Endodermal cell (in vitro differentiated cells): ENCODE measurements around the gene VCAN. TPM values are rescaled to one million over a fixed set of nuclear protein-coding genes. Genes with fewer than 3 reads are reported as not detected.

ENCODE experiments used
- DNase-seq: peaks from one replicate; pipeline ENCODE4 v3.0.0-alpha.2; 2017
- H3K27ac ChIP-seq: 2 replicates; pipeline ENCODE4 v1.5.1; 2013; ENCODE audit warnings: mild to moderate bottlenecking, low read depth, low read length, moderate library complexity
- H3K27me3 ChIP-seq: 2 replicates; pipeline ENCODE4 v1.6.1; 2013; ENCODE audit warnings: mild to moderate bottlenecking, low read length, moderate library complexity; ENCODE audit not compliant: insufficient read depth, control insufficient read depth, poor library complexity, severe bottlenecking
- H3K36me3 ChIP-seq: 2 replicates; pipeline ENCODE4 v1.7.0; 2013; ENCODE audit warnings: mild to moderate bottlenecking, low read length, moderate library complexity; ENCODE audit not compliant: control insufficient read depth, insufficient read depth
- H3K4me1 ChIP-seq: one replicate; pipeline ENCODE4 v1.7.0; 2013; ENCODE audit warnings: low read length; ENCODE audit not compliant: control insufficient read depth, insufficient read depth
- H3K4me3 ChIP-seq: 2 replicates; pipeline ENCODE4 v1.5.1; 2013; ENCODE audit warnings: mild to moderate bottlenecking, low read length, moderate library complexity
- H3K9ac ChIP-seq: 2 replicates; pipeline ENCODE4 v1.6.1; 2013; ENCODE audit warnings: mild to moderate bottlenecking, low read length, moderate library complexity; ENCODE audit not compliant: poor library complexity, severe bottlenecking; ENCODE audit errors: extremely low read depth
- H3K9me3 ChIP-seq: 2 replicates; pipeline ENCODE4 v1.6.1; 2013; ENCODE audit warnings: mild to moderate bottlenecking, low read length, moderate library complexity; ENCODE audit not compliant: control insufficient read depth
- H3K27ac Mint-ChIP-seq: 2 replicates; pipeline ENCODE4 v1.8.0; 2020; ENCODE audit warnings: mixed read lengths
- H3K27me3 Mint-ChIP-seq: 2 replicates; pipeline ENCODE4 v1.8.0; 2021; ENCODE audit warnings: mild to moderate bottlenecking, mixed read lengths; ENCODE audit not compliant: insufficient read depth
- H3K36me3 Mint-ChIP-seq: 2 replicates; pipeline ENCODE4 v1.8.0; 2020; ENCODE audit warnings: low read depth, mixed read lengths
- H3K4me1 Mint-ChIP-seq: 2 replicates; pipeline ENCODE4 v1.8.0; 2020; ENCODE audit warnings: mixed read lengths
- H3K4me3 Mint-ChIP-seq: 2 replicates; pipeline ENCODE4 v1.8.0; 2020; ENCODE audit warnings: mild to moderate bottlenecking, moderate library complexity, mixed read lengths
- H3K9me3 Mint-ChIP-seq: 2 replicates; pipeline ENCODE4 v1.8.0; 2020; ENCODE audit warnings: mild to moderate bottlenecking, mixed read lengths
- WGBS, 2 experiments: methylation state at CpG; one replicate each; pipeline versions ENCODE4 v1.1.5 to v1.1.7; 2013; ENCODE audit warnings: missing lambda C conversion rate in 2 of 2, mixed read lengths in 1 of 2; ENCODE audit not compliant: insufficient coverage in 1 of 2, insufficient read length in 1 of 2; 5-methylcytosine and 5-hydroxymethylcytosine counted together
- total RNA-seq, 2 donors: library from RNA; stranded (reverse); fragmentation: NEBNext Ultra II Directional in 1 of 2; extraction: Animal tissue kit (Norgen Biotek cat#: 25700) in 1 of 2; gene quantifications; 2 replicates in 1 of 2; 3 replicates in 1 of 2; pipeline ENCODE4 v1.2.1, GENCODE V29; 2021
- TF ChIP-seq, protein P1 (sequence below): fragments of 200-600 bp; sonication (generic); conservative IDR thresholded peaks from 2 replicates; pipeline ENCODE4 v1.5.0; 2021; ENCODE audit warnings: antibody characterized with exemption, mild to moderate bottlenecking

VCAN gene
- total RNA-seq, 2 donors from 2014 or later = 363 to 397 TPM

DNA sequence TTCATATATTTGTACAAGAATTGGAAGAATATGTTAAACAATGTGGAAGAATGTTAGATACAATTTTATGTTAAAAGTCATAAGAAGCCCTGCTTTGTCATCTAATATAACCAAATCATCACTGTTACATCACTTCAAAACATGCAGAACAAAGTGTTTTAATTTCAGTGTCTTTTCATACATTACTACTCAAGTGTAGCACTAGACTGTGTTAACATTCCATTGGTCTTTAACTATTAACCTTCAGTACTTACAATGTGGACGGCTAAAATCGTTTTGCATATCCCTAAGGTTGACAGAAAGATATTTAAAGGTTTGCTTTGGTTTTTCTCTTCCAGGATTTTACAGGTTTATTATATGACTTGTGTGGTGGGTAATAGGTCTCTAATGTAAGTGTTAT is 50.9 kb downstream of the VCAN start:
- Histone ChIP-seq H3K4me3 (no peak overlapping the region), H3K4me1 (no peaks in the 10 kb centered on the region), H3K36me3 (peaks cover 55% of the 10 kb centered on the region), H3K27me3 (no peaks in the 10 kb centered on the region), H3K27ac (no peak overlapping the region), H3K9me3 (no peaks in the 10 kb centered on the region), H3K9ac (no peak overlapping the region)
- Mint-ChIP-seq H3K9me3 (no peaks in the 10 kb centered on the region), H3K36me3 (peaks cover 63% of the 10 kb centered on the region), H3K27me3 (no peaks in the 10 kb centered on the region), H3K27ac (no peak overlapping the region), H3K4me3 (no peak overlapping the region), H3K4me1 (peaks cover 6% of the 10 kb centered on the region)
- WGBS, 2 experiments = 90 to 92% methylated on average over 2 of the region's 2 CpGs
- TF ChIP-seq, protein P1, sequence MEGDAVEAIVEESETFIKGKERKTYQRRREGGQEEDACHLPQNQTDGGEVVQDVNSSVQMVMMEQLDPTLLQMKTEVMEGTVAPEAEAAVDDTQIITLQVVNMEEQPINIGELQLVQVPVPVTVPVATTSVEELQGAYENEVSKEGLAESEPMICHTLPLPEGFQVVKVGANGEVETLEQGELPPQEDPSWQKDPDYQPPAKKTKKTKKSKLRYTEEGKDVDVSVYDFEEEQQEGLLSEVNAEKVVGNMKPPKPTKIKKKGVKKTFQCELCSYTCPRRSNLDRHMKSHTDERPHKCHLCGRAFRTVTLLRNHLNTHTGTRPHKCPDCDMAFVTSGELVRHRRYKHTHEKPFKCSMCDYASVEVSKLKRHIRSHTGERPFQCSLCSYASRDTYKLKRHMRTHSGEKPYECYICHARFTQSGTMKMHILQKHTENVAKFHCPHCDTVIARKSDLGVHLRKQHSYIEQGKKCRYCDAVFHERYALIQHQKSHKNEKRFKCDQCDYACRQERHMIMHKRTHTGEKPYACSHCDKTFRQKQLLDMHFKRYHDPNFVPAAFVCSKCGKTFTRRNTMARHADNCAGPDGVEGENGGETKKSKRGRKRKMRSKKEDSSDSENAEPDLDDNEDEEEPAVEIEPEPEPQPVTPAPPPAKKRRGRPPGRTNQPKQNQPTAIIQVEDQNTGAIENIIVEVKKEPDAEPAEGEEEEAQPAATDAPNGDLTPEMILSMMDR = no peak
- DNase-seq = no peak

DNA sequence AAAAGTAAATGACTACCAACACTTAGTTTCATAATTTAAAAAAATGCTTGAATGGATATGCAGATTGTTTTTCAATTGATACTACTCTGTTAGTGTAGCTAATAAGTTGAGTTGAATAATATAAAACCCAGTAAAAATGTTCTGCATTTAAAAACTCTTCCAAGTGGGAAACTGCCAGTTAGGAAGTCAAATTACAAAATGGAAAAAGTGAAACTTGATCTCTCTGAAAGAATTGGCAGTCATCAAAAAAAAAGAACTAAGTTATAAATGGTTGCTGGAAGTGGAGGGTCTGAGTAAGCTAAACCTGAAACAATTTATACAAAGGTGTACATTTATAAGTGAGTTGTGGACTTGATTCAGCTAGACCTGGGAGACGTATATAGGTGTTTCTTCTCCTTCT is 52.4 kb downstream of the VCAN start:
- Histone ChIP-seq H3K4me1 (no peaks in the 10 kb centered on the region), H3K36me3 (peaks cover 47% of the 10 kb centered on the region), H3K27ac (no peak overlapping the region), H3K9ac (no peak overlapping the region), H3K27me3 (no peaks in the 10 kb centered on the region), H3K4me3 (no peak overlapping the region), H3K9me3 (no peaks in the 10 kb centered on the region)
- 100% methylated on average over 1 of the region's 1 CpG; no CpG with 5 or more reads in 1 of the 2 experiments for WGBS, 2 experiments
- TF ChIP-seq, protein P1 = no peak
- Mint-ChIP-seq H3K27me3 (no peaks in the 10 kb centered on the region), H3K4me1 (peaks cover 6% of the 10 kb centered on the region), H3K4me3 (no peak overlapping the region), H3K9me3 (no peaks in the 10 kb centered on the region), H3K27ac (no peak overlapping the region), H3K36me3 (peaks cover 55% of the 10 kb centered on the region)
- DNase-seq = no peak

DNA sequence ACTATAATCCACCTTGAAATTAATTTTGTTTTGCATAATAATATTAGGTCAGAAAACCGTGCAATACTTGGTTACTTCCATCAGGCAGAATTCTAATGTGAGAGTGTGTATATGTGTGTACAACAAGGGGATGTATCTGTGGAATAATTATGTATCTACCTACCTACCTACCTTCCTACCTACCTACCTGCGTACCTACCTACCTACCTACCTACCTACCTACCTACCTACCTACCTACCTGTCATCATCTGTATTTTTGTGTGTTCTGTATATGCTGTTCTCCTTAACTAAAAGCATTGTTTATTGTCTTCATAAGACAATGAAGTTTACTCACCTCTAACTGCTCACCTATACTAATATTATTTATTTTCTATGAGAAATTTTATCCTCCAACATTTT is 52.8 kb downstream of the VCAN start:
- no peak overlapping the region for H3K9ac ChIP-seq
- H3K4me1 ChIP-seq = no peaks in the 10 kb centered on the region
- DNase-seq = no peak
- peaks cover 51% of the 10 kb centered on the region for H3K36me3 Mint-ChIP-seq
- H3K9me3 Mint-ChIP-seq = no peaks in the 10 kb centered on the region
- no peak overlapping the region for H3K27ac ChIP-seq
- no peaks in the 10 kb centered on the region for H3K9me3 ChIP-seq
- TF ChIP-seq, protein P1 = no peak
- no peak overlapping the region for H3K4me3 Mint-ChIP-seq
- H3K36me3 ChIP-seq = peaks cover 43% of the 10 kb centered on the region
- WGBS, 2 experiments = 75% methylated on average over 1 of the region's 2 CpGs; no CpG with 5 or more reads in 1 of the 2 experiments
- no peak overlapping the region for H3K4me3 ChIP-seq
- H3K4me1 Mint-ChIP-seq = peaks cover 6% of the 10 kb centered on the region
- no peak overlapping the region for H3K27ac Mint-ChIP-seq
- no peaks in the 10 kb centered on the region for H3K27me3 ChIP-seq
- no peaks in the 10 kb centered on the region for H3K27me3 Mint-ChIP-seq
